Neural cell (in vitro differentiated cells): ENCODE measurements around the gene ACVRL1. TPM values are rescaled to one million over a fixed set of nuclear protein-coding genes. Genes with fewer than 3 reads are reported as not detected.

ENCODE experiments used
- H2AFZ ChIP-seq: fragments of 200-600, 300-800 bp; sonication (generic), shearing (Covaris generic); 2 replicates; pipeline ENCODE4 v1.6.0; 2014; ENCODE audit warnings: low read depth, mild to moderate bottlenecking, antibody characterized with exemption, low read length, moderate library complexity
- H3F3A ChIP-seq: fragments of 200-600 bp; shearing (Covaris generic); 2 replicates; pipeline ENCODE4 v1.6.1; 2016; ENCODE audit warnings: mild to moderate bottlenecking, moderate library complexity, mixed read lengths, antibody characterized with exemption, low read length; ENCODE audit not compliant: insufficient read depth, poor library complexity, severe bottlenecking
- H3K27ac ChIP-seq: fragments of 200-600, 300-800 bp; sonication (generic), shearing (Covaris generic); 2 replicates; pipeline ENCODE4 v1.5.1; 2014; ENCODE audit warnings: mild to moderate bottlenecking, low read length, moderate library complexity
- H3K27me3 ChIP-seq: fragments of 300-800, 200-600 bp; sonication (generic), shearing (Covaris generic); 2 replicates; pipeline ENCODE4 v1.6.0; 2014; ENCODE audit warnings: mild to moderate bottlenecking, low read depth, low read length, moderate library complexity; ENCODE audit not compliant: insufficient read depth
- H3K36me3 ChIP-seq: fragments of 300-800, 200-600 bp; sonication (generic), shearing (Covaris generic); 2 replicates; pipeline ENCODE4 v1.5.1; 2014; ENCODE audit warnings: mild to moderate bottlenecking, antibody characterized with exemption, low read length, moderate library complexity; ENCODE audit not compliant: insufficient read depth
- H3K4me2 ChIP-seq: fragments of 300-800, 200-600 bp; sonication (generic), shearing (Covaris generic); 2 replicates; pipeline ENCODE4 v1.6.0; 2014; ENCODE audit warnings: mild to moderate bottlenecking, low read length
- H3K4me3 ChIP-seq: fragments of 300-800, 200-600 bp; sonication (generic), shearing (Covaris generic); 2 replicates; pipeline ENCODE4 v1.5.1; 2014; ENCODE audit warnings: mild to moderate bottlenecking, low read length, moderate library complexity
- H3K79me2 ChIP-seq: fragments of 200-600 bp; shearing (Covaris generic); replicated peaks from 2 replicates; pipeline ENCODE4 v1.6.0; 2014; ENCODE audit warnings: mild to moderate bottlenecking, low read length, moderate library complexity; ENCODE audit not compliant: insufficient read depth
- H3K9ac ChIP-seq: fragments of 300-800, 200-600 bp; sonication (generic), shearing (Covaris generic); 2 replicates; pipeline ENCODE4 v1.6.1; 2016; ENCODE audit warnings: mild to moderate bottlenecking, low read length, mixed read lengths
- H3K9me2 ChIP-seq: fragments of 200-600 bp; shearing (Covaris generic); 2 replicates; pipeline ENCODE4 v1.6.1; 2016; ENCODE audit warnings: mild to moderate bottlenecking, low read length, mixed read lengths; ENCODE audit not compliant: insufficient read depth
- H3K9me3 ChIP-seq: fragments of 200-600, 300-800 bp; sonication (generic), shearing (Covaris generic); 2 replicates; pipeline ENCODE4 v1.6.1; 2016; ENCODE audit warnings: mild to moderate bottlenecking, mixed run types, low read length, moderate library complexity, mixed read lengths
- H4K20me1 ChIP-seq: fragments of 200-600 bp; shearing (Covaris generic); 2 replicates; pipeline ENCODE4 v1.6.1; 2016; ENCODE audit warnings: mild to moderate bottlenecking, mixed run types; ENCODE audit not compliant: insufficient read depth
- EP300 ChIP-seq: fragments of 450-650 bp; conservative IDR thresholded peaks from 2 replicates; pipeline ENCODE4 v1.6.1; 2014; ENCODE audit warnings: antibody characterized with exemption, mild to moderate bottlenecking, moderate library complexity; ENCODE audit not compliant: poor library complexity, severe bottlenecking
- EZH2 ChIP-seq: fragments of 200-600, 300-800 bp; shearing (Covaris generic), sonication (generic); IDR thresholded peaks from 2 replicates; pipeline ENCODE4 v1.6.1; 2014; ENCODE audit warnings: antibody characterized with exemption, low read length, borderline replicate concordance, mild to moderate bottlenecking; ENCODE audit not compliant: insufficient read depth, poor library complexity, severe bottlenecking
- MXI1 ChIP-seq: fragments of 450-650 bp; conservative IDR thresholded peaks from 2 replicates; pipeline ENCODE4 v1.6.1; 2014; ENCODE audit warnings: antibody characterized with exemption, mild to moderate bottlenecking; ENCODE audit not compliant: poor library complexity, severe bottlenecking
- POLR2AphosphoS5 ChIP-seq: IDR thresholded peaks from 2 replicates; pipeline ENCODE4 v1.6.1; 2012
- RAD21 ChIP-seq: fragments of 450-650 bp; conservative IDR thresholded peaks from 2 replicates; pipeline ENCODE4 v1.6.1; 2014; ENCODE audit warnings: antibody characterized with exemption, mild to moderate bottlenecking, moderate library complexity
- SMC3 ChIP-seq: fragments of 450-650 bp; conservative IDR thresholded peaks from 2 replicates; pipeline ENCODE4 v1.6.1; 2014; ENCODE audit warnings: antibody characterized with exemption, mild to moderate bottlenecking, moderate library complexity; ENCODE audit not compliant: poor library complexity
- TAF1 ChIP-seq: IDR thresholded peaks from 2 replicates; pipeline ENCODE4 v1.6.1; 2012; ENCODE audit warnings: low read depth
- polyA plus RNA-seq: library from polyadenylated mRNA; depleted of rRNA; stranded (reverse); fragments of >200 nt; gene quantifications from 2 replicates; pipeline ENCODE4 v1.2.3, GENCODE V29; 2014
- TF ChIP-seq, protein P1 (sequence below): fragments of 450-650 bp; IDR thresholded peaks from 2 replicates; pipeline ENCODE4 v1.5.1; 2014; ENCODE audit warnings: antibody characterized with exemption, mild to moderate bottlenecking, moderate library complexity; ENCODE audit not compliant: poor library complexity, severe bottlenecking
- TF ChIP-seq, protein P2 (sequence below): IDR thresholded peaks from 2 replicates; pipeline ENCODE4 v1.6.1; 2012; ENCODE audit warnings: borderline replicate concordance

ACVRL1 gene
- polyA plus RNA-seq, 1 donor from 2014 or later = not detected

DNA sequence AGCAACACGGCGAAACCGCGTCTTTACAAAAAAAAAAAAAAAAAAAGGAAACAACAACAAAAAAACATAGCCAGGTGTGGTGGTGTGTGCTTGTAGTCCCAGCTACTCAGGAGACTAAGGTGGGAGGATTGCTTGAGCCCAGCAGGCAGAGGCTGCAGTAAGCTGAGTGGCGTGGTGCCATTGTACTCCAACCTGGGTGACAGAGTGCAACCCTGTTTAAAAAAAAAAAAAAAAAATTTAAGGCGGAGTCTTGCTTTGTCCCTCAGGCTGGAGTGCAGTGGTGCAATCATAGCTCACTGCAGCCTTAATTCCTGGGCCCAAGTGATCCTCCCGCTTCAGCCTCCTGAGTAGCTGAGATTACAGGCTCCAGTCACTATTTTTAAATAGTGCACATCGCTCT, 40.5 kb upstream of the ACVRL1 start:
- Histone ChIP-seq H3K4me2 (no peak overlapping the region), H4K20me1 (no peaks in the 10 kb centered on the region), H3K27me3 (peaks cover 16% of the 10 kb centered on the region), H3F3A (no peaks in the 10 kb centered on the region), H3K79me2 (no peaks in the 10 kb centered on the region), H3K4me3 (no peak overlapping the region), H3K9ac (no peak overlapping the region), H3K36me3 (no peaks in the 10 kb centered on the region), H2AFZ (no peak overlapping the region), H3K9me2 (no peaks in the 10 kb centered on the region), H3K27ac (no peak overlapping the region), H3K9me3 (no peaks in the 10 kb centered on the region)
- TF ChIP-seq, protein P1, sequence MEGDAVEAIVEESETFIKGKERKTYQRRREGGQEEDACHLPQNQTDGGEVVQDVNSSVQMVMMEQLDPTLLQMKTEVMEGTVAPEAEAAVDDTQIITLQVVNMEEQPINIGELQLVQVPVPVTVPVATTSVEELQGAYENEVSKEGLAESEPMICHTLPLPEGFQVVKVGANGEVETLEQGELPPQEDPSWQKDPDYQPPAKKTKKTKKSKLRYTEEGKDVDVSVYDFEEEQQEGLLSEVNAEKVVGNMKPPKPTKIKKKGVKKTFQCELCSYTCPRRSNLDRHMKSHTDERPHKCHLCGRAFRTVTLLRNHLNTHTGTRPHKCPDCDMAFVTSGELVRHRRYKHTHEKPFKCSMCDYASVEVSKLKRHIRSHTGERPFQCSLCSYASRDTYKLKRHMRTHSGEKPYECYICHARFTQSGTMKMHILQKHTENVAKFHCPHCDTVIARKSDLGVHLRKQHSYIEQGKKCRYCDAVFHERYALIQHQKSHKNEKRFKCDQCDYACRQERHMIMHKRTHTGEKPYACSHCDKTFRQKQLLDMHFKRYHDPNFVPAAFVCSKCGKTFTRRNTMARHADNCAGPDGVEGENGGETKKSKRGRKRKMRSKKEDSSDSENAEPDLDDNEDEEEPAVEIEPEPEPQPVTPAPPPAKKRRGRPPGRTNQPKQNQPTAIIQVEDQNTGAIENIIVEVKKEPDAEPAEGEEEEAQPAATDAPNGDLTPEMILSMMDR = no peak
- no peak for TF ChIP-seq TAF1

DNA sequence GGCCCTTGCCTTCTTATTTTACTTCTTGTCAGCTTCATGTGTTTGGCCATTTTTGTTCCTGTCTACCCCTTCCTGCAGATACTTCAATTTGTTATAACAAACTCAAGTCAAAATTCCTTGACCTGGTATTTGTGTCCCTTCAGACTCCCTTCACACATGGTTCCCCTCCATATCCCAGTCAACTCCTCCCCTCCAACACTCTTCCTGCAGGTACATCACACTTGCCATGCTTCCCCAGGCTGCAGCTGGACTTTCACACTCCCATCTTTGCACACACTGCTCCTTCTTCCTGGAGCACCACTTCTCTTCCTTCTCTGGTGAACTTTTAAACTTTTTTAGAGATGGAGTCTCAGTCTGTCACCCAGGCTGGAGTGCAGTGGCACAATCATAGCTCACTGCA, 39.9 kb upstream of the ACVRL1 start:
- no peaks in the 10 kb centered on the region for H4K20me1 ChIP-seq
- no peak overlapping the region for H3K27ac ChIP-seq
- no peak overlapping the region for H3K4me2 ChIP-seq
- no peak overlapping the region for H2AFZ ChIP-seq
- H3K9ac ChIP-seq = no peak overlapping the region
- H3K27me3 ChIP-seq = peaks cover 16% of the 10 kb centered on the region
- no peaks in the 10 kb centered on the region for H3K36me3 ChIP-seq
- no peaks in the 10 kb centered on the region for H3K9me3 ChIP-seq
- H3K79me2 ChIP-seq = no peaks in the 10 kb centered on the region
- no peaks in the 10 kb centered on the region for H3F3A ChIP-seq
- H3K9me2 ChIP-seq = no peaks in the 10 kb centered on the region
- TF ChIP-seq, protein P2, sequence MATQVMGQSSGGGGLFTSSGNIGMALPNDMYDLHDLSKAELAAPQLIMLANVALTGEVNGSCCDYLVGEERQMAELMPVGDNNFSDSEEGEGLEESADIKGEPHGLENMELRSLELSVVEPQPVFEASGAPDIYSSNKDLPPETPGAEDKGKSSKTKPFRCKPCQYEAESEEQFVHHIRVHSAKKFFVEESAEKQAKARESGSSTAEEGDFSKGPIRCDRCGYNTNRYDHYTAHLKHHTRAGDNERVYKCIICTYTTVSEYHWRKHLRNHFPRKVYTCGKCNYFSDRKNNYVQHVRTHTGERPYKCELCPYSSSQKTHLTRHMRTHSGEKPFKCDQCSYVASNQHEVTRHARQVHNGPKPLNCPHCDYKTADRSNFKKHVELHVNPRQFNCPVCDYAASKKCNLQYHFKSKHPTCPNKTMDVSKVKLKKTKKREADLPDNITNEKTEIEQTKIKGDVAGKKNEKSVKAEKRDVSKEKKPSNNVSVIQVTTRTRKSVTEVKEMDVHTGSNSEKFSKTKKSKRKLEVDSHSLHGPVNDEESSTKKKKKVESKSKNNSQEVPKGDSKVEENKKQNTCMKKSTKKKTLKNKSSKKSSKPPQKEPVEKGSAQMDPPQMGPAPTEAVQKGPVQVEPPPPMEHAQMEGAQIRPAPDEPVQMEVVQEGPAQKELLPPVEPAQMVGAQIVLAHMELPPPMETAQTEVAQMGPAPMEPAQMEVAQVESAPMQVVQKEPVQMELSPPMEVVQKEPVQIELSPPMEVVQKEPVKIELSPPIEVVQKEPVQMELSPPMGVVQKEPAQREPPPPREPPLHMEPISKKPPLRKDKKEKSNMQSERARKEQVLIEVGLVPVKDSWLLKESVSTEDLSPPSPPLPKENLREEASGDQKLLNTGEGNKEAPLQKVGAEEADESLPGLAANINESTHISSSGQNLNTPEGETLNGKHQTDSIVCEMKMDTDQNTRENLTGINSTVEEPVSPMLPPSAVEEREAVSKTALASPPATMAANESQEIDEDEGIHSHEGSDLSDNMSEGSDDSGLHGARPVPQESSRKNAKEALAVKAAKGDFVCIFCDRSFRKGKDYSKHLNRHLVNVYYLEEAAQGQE = no peak
- no peak for TF ChIP-seq SMC3
- TF ChIP-seq EP300 = no peak
- no peak for TF ChIP-seq RAD21
- TF ChIP-seq EZH2 = no peak
- no peak for TF ChIP-seq TAF1
- TF ChIP-seq POLR2AphosphoS5 = no peak
- TF ChIP-seq, protein P1 = no peak
- no peak for TF ChIP-seq MXI1
- no peak overlapping the region for H3K4me3 ChIP-seq
